SK-N-DZ (cell line): ENCODE data around the gene FLT1.

Experiments used
- DNase-seq: peaks from one replicate; pipeline ENCODE4 v3.0.0-alpha.2; 2015; ENCODE audit warnings: low spot score

Gene FLT1

GRCh38 chr13:28432816-28433560 lies 61.9 kb downstream of the FLT1 start:
- DNase-seq, result no peak

- no peak for DNase-seq
Measured at GRCh38 chr13:28429685-28430290, 65.1 kb downstream of the FLT1 start.

DNA sequence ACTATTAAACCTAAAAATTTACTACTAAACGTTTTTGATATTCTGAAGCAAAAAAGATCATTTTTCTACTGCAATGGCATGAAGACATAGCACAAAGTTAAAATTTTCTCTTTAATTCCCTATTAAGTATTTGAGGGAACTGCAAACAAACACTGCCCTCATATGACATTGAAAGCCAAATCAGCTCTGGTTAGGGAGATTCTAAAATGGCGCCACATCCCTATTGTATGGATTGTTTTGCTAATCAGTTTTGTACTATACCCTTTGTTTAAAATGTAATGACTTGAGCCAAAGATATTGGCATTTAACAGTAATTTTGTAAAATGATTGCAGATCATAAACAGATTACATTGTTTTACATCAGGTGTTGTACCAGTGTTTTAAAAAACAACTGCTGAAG lies 65.8 kb downstream of the FLT1 start:
- no peak for DNase-seq

GRCh38 chr13:28426381-28426780 lies 68.5 kb downstream of the FLT1 start:
- no peak for DNase-seq

- DNase-seq, result no peak
Measured at GRCh38 chr13:28425793-28426192, 69.1 kb downstream of the FLT1 start.

DNA sequence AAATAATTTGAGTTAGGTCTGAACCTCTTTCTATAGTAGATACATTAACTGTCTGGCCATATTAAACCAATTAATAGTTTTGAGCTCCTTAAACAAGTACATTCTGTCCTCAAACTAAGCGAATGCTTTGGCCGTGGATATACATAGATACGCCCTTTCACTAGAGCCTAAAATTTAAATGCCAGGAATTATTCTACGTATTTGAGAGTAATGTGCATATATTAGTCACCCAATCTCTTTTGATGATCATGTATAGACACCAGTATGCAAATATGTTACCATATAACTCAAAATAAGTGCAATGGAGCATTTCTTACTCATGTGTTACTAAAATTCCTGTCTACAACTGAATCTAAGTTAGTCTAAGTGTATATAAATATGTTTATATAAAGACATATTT lies 70.4 kb downstream of the FLT1 start:
- DNase-seq, result no peak

- no peak for DNase-seq
Measured at GRCh38 chr13:28423010-28423409, 71.9 kb downstream of the FLT1 start.

GRCh38 chr13:28421676-28422410 lies 73.1 kb downstream of the FLT1 start:
- no peak for DNase-seq

DNA sequence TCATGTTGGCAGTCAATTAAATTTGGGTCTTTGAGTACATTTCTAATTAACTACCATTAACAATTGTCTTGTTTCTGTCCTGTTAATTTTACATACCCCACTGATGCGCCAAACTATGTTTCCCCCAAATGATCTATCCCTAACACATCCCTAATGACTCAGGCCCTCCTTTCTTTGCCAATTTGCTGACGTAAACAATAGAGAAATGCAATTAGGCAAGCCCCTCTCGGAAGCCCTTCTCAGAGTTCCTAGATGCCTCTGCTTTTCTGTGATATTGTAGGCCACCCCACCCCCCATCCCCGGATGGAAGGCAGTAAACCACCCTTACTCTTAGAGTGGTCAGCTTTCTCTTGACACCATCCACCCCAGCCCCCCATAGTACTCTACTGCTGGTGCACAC lies 74.2 kb downstream of the FLT1 start:
- no peak for DNase-seq

- DNase-seq, result no peak
Measured at GRCh38 chr13:28415994-28416421, 78.9 kb downstream of the FLT1 start.

DNA sequence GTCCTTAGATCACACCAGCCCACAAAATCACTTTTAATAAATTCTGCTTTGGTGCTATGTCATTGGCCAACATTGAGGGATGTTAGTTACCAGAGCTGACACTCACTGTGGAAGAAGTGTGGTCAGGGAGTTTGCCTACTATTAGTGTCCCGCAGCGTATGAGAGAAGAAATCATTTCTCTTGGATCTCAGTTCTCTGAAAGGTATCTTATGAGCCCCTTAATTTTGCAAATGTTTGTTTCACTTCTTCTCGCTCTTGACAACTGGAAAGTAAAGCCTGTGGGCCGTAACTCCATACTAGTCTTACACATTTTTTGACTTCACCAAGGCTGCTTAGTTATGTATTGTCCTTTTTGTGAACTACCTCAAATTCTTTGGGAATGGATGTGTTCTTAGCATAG lies 80.9 kb downstream of the FLT1 start:
- no peak for DNase-seq

GRCh38 chr13:28412981-28413380 lies 81.9 kb downstream of the FLT1 start:
- DNase-seq, result no peak

- DNase-seq, result no peak
Measured at GRCh38 chr13:28411831-28412353, 83.0 kb downstream of the FLT1 start.

DNA sequence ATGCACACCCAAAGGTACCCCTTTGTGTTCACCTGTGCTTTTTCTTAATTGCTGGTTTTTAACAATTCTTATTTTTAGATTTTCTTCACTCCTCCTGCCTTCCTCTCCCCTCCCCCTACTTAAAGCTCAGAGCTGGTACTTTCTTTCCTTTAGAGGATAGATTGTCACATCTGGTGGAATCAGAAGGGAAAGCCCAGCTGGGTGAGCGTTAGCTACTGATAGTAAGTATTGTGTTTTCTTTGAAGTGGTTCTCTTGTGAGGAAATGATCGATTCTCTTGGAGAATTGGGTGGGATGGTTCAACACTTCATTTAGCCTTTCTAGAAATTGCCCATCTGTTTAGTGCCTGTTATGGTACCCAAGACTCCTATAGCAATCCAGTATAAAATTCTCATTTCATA lies 84.8 kb downstream of the FLT1 start:
- no peak for DNase-seq

GRCh38 chr13:28409648-28410047 lies 85.3 kb downstream of the FLT1 start:
- DNase-seq, result no peak

DNA sequence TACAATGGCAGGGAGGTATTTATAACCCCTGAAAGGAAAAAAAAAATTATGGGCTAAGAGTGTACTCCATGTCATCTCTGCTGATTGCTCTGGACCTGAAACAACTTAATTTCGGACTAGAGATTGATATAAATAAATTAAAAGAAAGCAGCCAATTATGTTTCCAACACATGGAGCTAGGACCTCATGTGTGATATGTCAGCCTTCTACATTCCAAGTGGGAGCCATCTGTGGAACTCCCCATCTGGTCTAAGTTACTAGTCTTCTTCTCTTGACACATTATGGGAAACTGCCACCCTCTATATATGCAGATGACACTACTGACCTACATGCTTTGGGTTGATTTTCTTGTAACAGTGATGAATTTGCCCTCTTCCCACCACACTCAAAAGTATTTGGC lies 86.1 kb downstream of the FLT1 start:
- DNase-seq, result no peak

- DNase-seq, result no peak
Measured at GRCh38 chr13:28408235-28408848, 86.6 kb downstream of the FLT1 start.

DNA sequence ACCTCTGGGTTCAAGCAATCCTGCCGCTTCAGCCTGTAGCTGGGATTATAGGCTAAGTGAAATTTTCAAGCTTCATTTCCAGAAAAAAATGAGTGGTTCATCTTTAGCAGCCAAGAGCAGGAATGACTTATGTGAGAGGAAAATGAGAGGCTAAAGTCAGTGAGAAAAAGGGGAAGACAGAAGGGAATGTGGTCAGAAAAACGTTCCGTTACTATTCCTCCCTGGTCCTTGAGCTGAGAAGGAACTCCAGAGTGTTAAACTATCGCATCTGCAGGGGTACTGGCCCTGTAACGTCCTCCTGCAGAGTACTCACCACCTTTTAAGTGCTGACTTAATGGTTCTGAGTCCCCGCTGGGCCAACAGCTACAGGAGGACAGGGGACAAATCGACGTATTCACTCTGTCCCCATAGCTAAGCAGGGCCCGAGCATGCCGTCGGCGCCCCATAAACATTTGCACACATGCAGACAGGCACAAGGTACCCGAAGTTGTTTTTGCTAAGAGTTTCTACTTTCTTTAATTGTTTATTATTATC lies 88.1 kb downstream of the FLT1 start:
- DNase-seq, result no peak

DNA sequence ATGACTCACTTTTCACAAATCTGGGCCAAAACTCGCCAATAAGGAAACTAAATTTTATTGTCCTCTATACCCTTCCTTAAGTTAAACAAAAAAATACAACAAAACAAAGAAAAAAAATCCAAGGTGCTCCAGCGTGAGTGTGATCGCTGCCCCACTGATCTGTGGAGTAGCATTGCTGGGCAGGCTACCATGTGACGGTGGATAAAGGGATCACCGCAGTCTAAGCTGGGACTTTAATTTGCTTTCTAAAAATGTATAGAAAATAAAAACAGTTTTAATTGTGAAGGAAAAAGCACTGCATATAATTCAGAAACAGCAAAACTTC lies 92.9 kb downstream of the FLT1 start:
- no peak for DNase-seq

GRCh38 chr13:28401303-28402056 lies 93.4 kb downstream of the FLT1 start:
- DNase-seq, result no peak

GRCh38 chr13:28396053-28396452 lies 98.9 kb downstream of the FLT1 start:
- DNase-seq, result no peak
